Measurements from ENCODE around the gene TACR2.

The TACR2 gene

DNA sequence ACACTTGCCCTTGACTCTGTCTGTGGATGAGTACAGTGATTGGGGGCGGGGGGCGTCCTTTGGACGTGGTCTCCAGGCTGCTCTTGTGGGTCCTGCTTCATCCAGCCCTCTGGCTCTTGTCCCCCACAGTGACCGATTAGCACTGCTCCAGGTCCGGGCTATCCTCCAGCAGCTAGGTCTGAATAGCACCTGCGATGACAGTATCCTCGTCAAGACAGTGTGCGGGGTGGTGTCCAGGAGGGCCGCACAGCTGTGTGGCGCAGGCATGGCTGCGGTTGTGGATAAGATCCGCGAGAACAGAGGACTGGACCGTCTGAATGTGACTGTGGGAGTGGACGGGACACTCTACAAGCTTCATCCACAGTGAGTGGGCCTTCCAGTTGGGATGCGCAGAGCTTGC, 18.3 kb downstream of the TACR2 start:
- no peak overlapping the region for H3K4me2 ChIP-seq (ENCODE audit: low read depth, low read length, poor library complexity, severe bottlenecking)
- no peaks in the 10 kb centered on the region for H3K9me2 ChIP-seq (replicated peaks; ENCODE audit: insufficient read depth, low read length)
- no peaks in the 10 kb centered on the region for H3K9me3 ChIP-seq (ENCODE audit: insufficient read depth, low read length)
- TF ChIP-seq, protein P1, sequence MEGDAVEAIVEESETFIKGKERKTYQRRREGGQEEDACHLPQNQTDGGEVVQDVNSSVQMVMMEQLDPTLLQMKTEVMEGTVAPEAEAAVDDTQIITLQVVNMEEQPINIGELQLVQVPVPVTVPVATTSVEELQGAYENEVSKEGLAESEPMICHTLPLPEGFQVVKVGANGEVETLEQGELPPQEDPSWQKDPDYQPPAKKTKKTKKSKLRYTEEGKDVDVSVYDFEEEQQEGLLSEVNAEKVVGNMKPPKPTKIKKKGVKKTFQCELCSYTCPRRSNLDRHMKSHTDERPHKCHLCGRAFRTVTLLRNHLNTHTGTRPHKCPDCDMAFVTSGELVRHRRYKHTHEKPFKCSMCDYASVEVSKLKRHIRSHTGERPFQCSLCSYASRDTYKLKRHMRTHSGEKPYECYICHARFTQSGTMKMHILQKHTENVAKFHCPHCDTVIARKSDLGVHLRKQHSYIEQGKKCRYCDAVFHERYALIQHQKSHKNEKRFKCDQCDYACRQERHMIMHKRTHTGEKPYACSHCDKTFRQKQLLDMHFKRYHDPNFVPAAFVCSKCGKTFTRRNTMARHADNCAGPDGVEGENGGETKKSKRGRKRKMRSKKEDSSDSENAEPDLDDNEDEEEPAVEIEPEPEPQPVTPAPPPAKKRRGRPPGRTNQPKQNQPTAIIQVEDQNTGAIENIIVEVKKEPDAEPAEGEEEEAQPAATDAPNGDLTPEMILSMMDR (IDR thresholded peaks at IDR 0.05; ENCODE audit: insufficient read depth, low read length, poor library complexity, severe bottlenecking), result no peak
- no peak for TF ChIP-seq EZH2phosphoT487 (conservative IDR thresholded peaks at IDR 0.05; ENCODE audit: low read length)
- no peak overlapping the region for H3K9ac ChIP-seq (ENCODE audit: low read length)
- no peaks in the 10 kb centered on the region for H3K36me3 ChIP-seq (ENCODE audit: low read length)
- no peak overlapping the region for H3K4me3 ChIP-seq (ENCODE audit: insufficient read depth, low read length, poor library complexity, severe bottlenecking)
- no peak overlapping the region for H2AFZ ChIP-seq (ENCODE audit: low read depth, low read length, severe bottlenecking)
- no peak overlapping the region for H3K27ac ChIP-seq (ENCODE audit: low read depth, low read length)
- H3F3A ChIP-seq (ENCODE audit: insufficient read depth), result no peaks in the 10 kb centered on the region
- no peaks in the 10 kb centered on the region for H3K27me3 ChIP-seq (ENCODE audit: low read length)
- no peaks in the 10 kb centered on the region for H3K79me2 ChIP-seq (ENCODE audit: insufficient read depth, low read length)
- no peaks in the 10 kb centered on the region for H4K20me1 ChIP-seq (ENCODE audit: low read depth, low read length)

GRCh38 chr10:69397972-69398371, 18.7 kb downstream of the TACR2 start:
- Histone ChIP-seq H3K36me3 (ENCODE audit: low read length) (no peaks in the 10 kb centered on the region), H4K20me1 (ENCODE audit: low read depth, low read length) (no peaks in the 10 kb centered on the region)

GRCh38 chr10:69394020-69394419, 22.7 kb downstream of the TACR2 start:
- no peaks in the 10 kb centered on the region for H3F3A ChIP-seq (ENCODE audit: insufficient read depth)
- H3K4me3 ChIP-seq (ENCODE audit: insufficient read depth, low read length, poor library complexity, severe bottlenecking), result no peak overlapping the region
- H3K9me2 ChIP-seq (replicated peaks; ENCODE audit: insufficient read depth, low read length), result no peaks in the 10 kb centered on the region
- H2AFZ ChIP-seq (ENCODE audit: low read depth, low read length, severe bottlenecking), result no peak overlapping the region
- no peak overlapping the region for H3K9ac ChIP-seq (ENCODE audit: low read length)
- no peak overlapping the region for H3K4me2 ChIP-seq (ENCODE audit: low read depth, low read length, poor library complexity, severe bottlenecking)
- TF ChIP-seq EZH2phosphoT487 (conservative IDR thresholded peaks at IDR 0.05; ENCODE audit: low read length), result no peak
- TF ChIP-seq, protein P1 (IDR thresholded peaks at IDR 0.05; ENCODE audit: insufficient read depth, low read length, poor library complexity, severe bottlenecking), result no peak
- no peaks in the 10 kb centered on the region for H3K27me3 ChIP-seq (ENCODE audit: low read length)
- H4K20me1 ChIP-seq (ENCODE audit: low read depth, low read length), result no peaks in the 10 kb centered on the region
- no peaks in the 10 kb centered on the region for H3K36me3 ChIP-seq (ENCODE audit: low read length)
- no peaks in the 10 kb centered on the region for H3K9me3 ChIP-seq (ENCODE audit: insufficient read depth, low read length)
- no peak overlapping the region for H3K27ac ChIP-seq (ENCODE audit: low read depth, low read length)
- H3K79me2 ChIP-seq (ENCODE audit: insufficient read depth, low read length), result no peaks in the 10 kb centered on the region

More at GRCh38 chr10:69397972-69398371, 18.7 kb downstream of the TACR2 start:
- Histone ChIP-seq H2AFZ (ENCODE audit: low read depth, low read length, severe bottlenecking) (no peak overlapping the region), H3K27ac (ENCODE audit: low read depth, low read length) (no peak overlapping the region), H3K27me3 (ENCODE audit: low read length) (no peaks in the 10 kb centered on the region), H3K4me2 (ENCODE audit: low read depth, low read length, poor library complexity, severe bottlenecking) (no peak overlapping the region), H3F3A (ENCODE audit: insufficient read depth) (no peaks in the 10 kb centered on the region), H3K79me2 (ENCODE audit: insufficient read depth, low read length) (no peaks in the 10 kb centered on the region), H3K4me3 (ENCODE audit: insufficient read depth, low read length, poor library complexity, severe bottlenecking) (no peak overlapping the region), H3K9me2 (replicated peaks; ENCODE audit: insufficient read depth, low read length) (no peaks in the 10 kb centered on the region), H3K9ac (ENCODE audit: low read length) (no peak overlapping the region), H3K9me3 (ENCODE audit: insufficient read depth, low read length) (no peaks in the 10 kb centered on the region)
- no peak for TF ChIP-seq EZH2phosphoT487 (conservative IDR thresholded peaks at IDR 0.05; ENCODE audit: low read length)
- TF ChIP-seq, protein P1 (IDR thresholded peaks at IDR 0.05; ENCODE audit: insufficient read depth, low read length, poor library complexity, severe bottlenecking), result no peak

Measured in SU-DHL-6 (cell line).